NCI-H2227 (cell line): ENCODE results near the gene NDE1.
"Not testable (repeated sequence)": the region's sequence is repeated elsewhere in the genome, so short reads cannot be mapped to it uniquely, and the experiment has no call there.

Experiments
- DNase-seq: peaks from one replicate; lab custom pipeline; 2025; ENCODE audit not compliant: unreplicated experiment; lab: John Stamatoyannopoulos, UW

NDE1 gene

GRCh38 chr16:15650019-15650697 lies at the start of gene NDE1:
Gene NDE1 (plus strand): TSS chr16:15650245. CDS start chr16:15664779, 14,534 bp downstream.
- peak; percentile 92 for DNase-seq

GRCh38 chr16:15601212-15601879 lies 48.7 kb upstream of the NDE1 start:
- no peak for DNase-seq

GRCh38 chr16:15602285-15603044 lies 47.6 kb upstream of the NDE1 start:
- DNase-seq = no peak

GRCh38 chr16:15604460-15605440 lies 45.3 kb upstream of the NDE1 start:
- peak; percentile 36 for DNase-seq

GRCh38 chr16:15605839-15606517 lies 44.1 kb upstream of the NDE1 start:
- DNase-seq = peak; percentile 80

GRCh38 chr16:15606518-15607220 lies 43.4 kb upstream of the NDE1 start:
- DNase-seq = no peak

GRCh38 chr16:15607221-15607699 lies 42.8 kb upstream of the NDE1 start:
- DNase-seq = not testable (repeated sequence)

- peak; percentile 16 for DNase-seq
Measured at GRCh38 chr16:15607700-15608396, 42.2 kb upstream of the NDE1 start.

GRCh38 chr16:15608398-15609285 lies 41.4 kb upstream of the NDE1 start:
- DNase-seq = no peak

- no peak for DNase-seq
Measured at GRCh38 chr16:15609286-15609649, 40.8 kb upstream of the NDE1 start.

- no peak for DNase-seq
Measured at GRCh38 chr16:15610369-15610871, 39.6 kb upstream of the NDE1 start.

- DNase-seq = no peak
Measured at GRCh38 chr16:15611610-15612009, 38.4 kb upstream of the NDE1 start.

- no peak for DNase-seq
Measured at GRCh38 chr16:15613676-15614075, 36.4 kb upstream of the NDE1 start.

- DNase-seq = no peak
Measured at GRCh38 chr16:15616012-15616411, 34.0 kb upstream of the NDE1 start.

- no peak for DNase-seq
Measured at GRCh38 chr16:15616475-15617165, 33.4 kb upstream of the NDE1 start.

GRCh38 chr16:15617901-15618300 lies 32.1 kb upstream of the NDE1 start:
- DNase-seq = no peak

GRCh38 chr16:15618392-15618791 lies 31.7 kb upstream of the NDE1 start:
- DNase-seq = no peak
